Measurements from ENCODE around the gene ZNF17.

ZNF17 gene

GRCh38 chr19:57434386-57435061, 23.6 kb downstream of the ZNF17 start:
- DNase-seq (ENCODE audit: low spot score): peak; percentile 12
- FAIRE-seq: no peak

- DNase-seq (ENCODE audit: low spot score) (peak; percentile 97), FAIRE-seq (peak; percentile 87)
These were observed 24.4 kb downstream of the ZNF17 start, which contains the start of gene ZNF749 for GRCh38 chr19:57435062-57435978. Gene ZNF749 (plus strand): TSS chr19:57435325. CDS start chr19:57435579, 254 bp downstream.

DNA sequence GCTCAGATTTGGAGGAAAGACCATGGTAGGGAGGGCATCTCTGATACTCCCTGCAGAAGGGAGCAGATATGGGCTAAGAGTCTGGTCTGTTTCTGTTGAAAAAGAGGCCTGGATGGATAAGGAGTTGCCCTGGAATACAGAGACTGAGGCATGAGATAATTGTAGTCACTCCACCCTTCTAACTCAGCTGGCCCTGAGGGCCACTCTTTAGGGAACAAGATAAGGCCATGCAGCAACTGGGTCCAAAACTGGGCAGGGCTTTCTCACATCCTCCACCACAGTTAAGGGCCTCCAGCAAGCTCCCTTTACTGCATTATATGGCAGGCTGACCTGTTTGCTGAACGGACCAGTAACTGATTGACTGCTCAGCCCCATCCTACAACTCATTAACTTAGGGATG, 25.5 kb downstream of the ZNF17 start:
- FAIRE-seq: no peak
- no peak for DNase-seq (ENCODE audit: low spot score)

GRCh38 chr19:57437931-57438330, 27.0 kb downstream of the ZNF17 start:
- DNase-seq (ENCODE audit: low spot score) (no peak), FAIRE-seq (no peak)

- FAIRE-seq (no peak), DNase-seq (ENCODE audit: low spot score) (no peak)
These were observed 28.0 kb downstream of the ZNF17 start for GRCh38 chr19:57438925-57439324.

- FAIRE-seq (no peak), DNase-seq (ENCODE audit: low spot score) (no peak)
These were observed 31.2 kb downstream of the ZNF17 start for GRCh38 chr19:57441979-57442752.

DNA sequence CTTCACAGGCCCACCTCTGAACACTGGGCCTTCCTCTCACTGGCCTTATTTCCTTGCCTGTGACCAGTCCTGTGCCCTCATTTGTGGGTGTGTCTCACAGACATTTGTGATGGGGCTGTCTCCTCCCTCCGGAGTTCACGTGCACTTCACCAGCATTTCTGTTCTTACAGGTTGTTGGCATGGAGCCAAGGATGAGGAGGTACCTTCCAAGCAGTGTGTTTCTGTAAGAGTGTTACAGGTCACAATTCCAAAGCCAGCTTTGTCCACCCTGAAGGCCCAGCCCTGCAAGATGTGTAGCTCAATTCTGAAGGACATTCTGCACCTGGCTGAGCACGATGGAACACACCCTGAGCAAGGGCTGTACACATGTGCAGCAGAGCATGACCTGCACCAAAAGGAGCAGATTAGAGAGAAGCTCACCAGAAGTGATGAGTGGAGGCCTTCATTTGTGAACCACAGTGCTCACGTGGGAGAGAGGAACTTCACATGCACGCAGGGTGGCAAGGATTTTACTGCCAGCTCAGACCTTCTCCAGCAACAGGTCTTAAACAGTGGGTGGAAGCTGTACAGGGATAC, 32.2 kb downstream of the ZNF17 start:
- FAIRE-seq (no peak), DNase-seq (ENCODE audit: low spot score) (no peak)

DNA sequence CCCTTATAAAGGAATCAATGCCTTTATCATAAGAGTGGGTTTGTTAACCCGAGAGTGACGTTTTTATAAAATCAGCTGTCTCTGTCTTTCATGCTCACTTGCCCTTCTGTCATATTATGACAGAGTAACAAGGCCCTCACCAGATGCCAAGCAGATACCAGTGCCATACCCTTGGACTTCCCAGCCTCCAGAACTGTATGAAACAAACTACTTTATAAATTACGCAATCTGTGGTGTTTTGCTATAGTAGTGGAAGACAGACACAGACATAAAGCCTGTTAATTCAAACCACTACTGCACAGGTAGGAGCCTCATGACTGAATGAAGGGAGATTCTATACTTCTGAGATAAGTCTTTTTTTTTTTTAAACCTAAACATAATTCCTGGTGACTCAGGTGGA, 41.3 kb downstream of the ZNF17 start:
- FAIRE-seq: no peak
- DNase-seq (ENCODE audit: low spot score): no peak

GRCh38 chr19:57465680-57466381, 54.9 kb downstream of the ZNF17 start:
- DNase-seq (ENCODE audit: low spot score) (peak; percentile 17), FAIRE-seq (no peak)

- no peak for FAIRE-seq
These were observed 55.5 kb downstream of the ZNF17 start for GRCh38 chr19:57466489-57466888.

More at GRCh38 chr19:57466489-57466888, 55.5 kb downstream of the ZNF17 start:
- DNase-seq (ENCODE audit: low spot score): no peak

All from urothelium cell line (cell line).